Tibial nerve (tissue), 4 donors: ENCODE data around the gene PLEKHG4.

Experiments
- CTCF ChIP-seq, 5 experiments: fragments of 200-600 bp in 3 of 5; fragments of 450-650 bp in 2 of 5; sonication (generic) in 3 of 5; IDR thresholded peaks; one replicate each; pipeline ENCODE4 v1.5.1; 2016 to 2019; ENCODE audit warnings: antibody characterized with exemption in 5 of 5, mild to moderate bottlenecking in 3 of 5, moderate library complexity in 2 of 5
- EP300 ChIP-seq, 2 donors: sonication (generic); formaldehyde crosslinking; IDR thresholded peaks; one replicate each; pipeline ENCODE4 v1.6.1; 2017; ENCODE audit warnings: antibody characterized with exemption in 2 of 2, mild to moderate bottlenecking in 1 of 2
- POLR2A ChIP-seq, 2 donors: fragments of 450-650 bp; IDR thresholded peaks; one replicate each; pipeline ENCODE4 v1.6.1; 2017; ENCODE audit warnings: antibody characterized with exemption in 2 of 2, mild to moderate bottlenecking in 2 of 2, moderate library complexity in 2 of 2

DNA sequence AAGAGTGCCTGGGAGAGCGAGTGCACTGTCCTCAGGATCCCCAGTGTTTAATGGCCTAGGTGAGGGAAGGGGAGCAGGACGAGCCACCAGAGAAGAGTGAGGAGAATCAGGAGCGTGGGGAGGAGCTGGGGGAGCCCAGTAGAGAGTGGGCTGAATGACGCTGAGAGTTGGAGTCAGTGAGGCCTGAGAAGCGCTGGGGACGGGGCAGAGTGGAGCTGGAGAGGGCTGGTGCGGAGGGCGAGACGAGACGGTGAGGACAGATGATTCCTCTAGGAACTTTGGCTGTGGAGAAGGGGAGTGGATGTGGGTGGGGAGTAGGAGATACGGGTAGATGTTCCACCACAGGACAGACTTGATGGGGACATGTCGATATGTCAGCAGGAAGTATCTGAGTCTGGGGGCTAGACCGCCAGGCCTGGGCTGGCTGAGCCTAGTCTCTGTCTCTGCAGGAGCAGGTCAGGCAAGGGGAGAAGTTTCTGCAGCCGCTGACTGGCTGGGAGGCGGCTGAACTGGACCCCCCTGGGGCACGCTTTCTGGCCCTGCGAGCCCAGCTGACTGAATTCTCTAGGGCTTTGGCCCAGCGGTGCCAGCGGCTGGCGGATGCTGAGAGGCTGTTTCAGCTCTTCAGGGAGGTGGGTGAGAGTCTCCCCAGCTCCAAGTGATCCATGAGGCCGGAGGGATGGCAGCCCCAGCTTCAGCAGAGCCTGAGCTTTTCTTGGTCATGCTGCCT lies 4.7 kb downstream of the PLEKHG4 start:
- TF ChIP-seq EP300 (IDR thresholded peaks at IDR 0.05) (no peak), CTCF (IDR thresholded peaks at IDR 0.05) (no peak), POLR2A (IDR thresholded peaks at IDR 0.05) (no peak)
